Kidney (tissue), 14 donors: ENCODE measurements around the gene KCNIP1. TPM values are rescaled to one million over a fixed set of nuclear protein-coding genes. Genes with fewer than 3 reads are reported as not detected.

Source experiments
- DNase-seq, 5 donors: peaks; one replicate each; pipeline ENCODE4 v3.0.0-alpha.2; 2013 to 2020
- FAIRE-seq: peaks from 2 replicates; lab custom pipeline; 2012; peaks lifted over from hg19 to GRCh38; lab: Jason Lieb, UNC
- H3K27ac ChIP-seq, 2 donors: one replicate each; pipeline ENCODE4 v1.7.0; 2013; ENCODE audit warnings: low read depth in 2 of 2, low read length in 2 of 2, inconsistent platforms in 1 of 2
- H3K27me3 ChIP-seq: one replicate; pipeline ENCODE4 v1.7.1; 2013; ENCODE audit warnings: low read length, inconsistent platforms; ENCODE audit not compliant: control insufficient read depth, insufficient read depth
- H3K36me3 ChIP-seq, 3 donors: one replicate each; pipeline versions ENCODE4 v1.7.0 to v1.7.1; 2013; ENCODE audit warnings: low read length in 3 of 3, control low read depth in 1 of 3, inconsistent platforms in 1 of 3; ENCODE audit not compliant: insufficient read depth in 3 of 3, control insufficient read depth in 2 of 3
- H3K4me1 ChIP-seq, 3 donors: one replicate each; pipeline versions ENCODE4 v1.7.0 to v1.7.1; 2013; ENCODE audit warnings: low read length in 3 of 3, inconsistent platforms in 1 of 3, low read depth in 1 of 3; ENCODE audit not compliant: control insufficient read depth in 2 of 3, insufficient read depth in 2 of 3
- H3K4me3 ChIP-seq, 3 donors: one replicate each; pipeline versions ENCODE4 v1.7.0 to v1.8.1; 2013; ENCODE audit warnings: low read length in 3 of 3, control low read depth in 1 of 3, inconsistent platforms in 1 of 3
- H3K9ac ChIP-seq, 3 donors: one replicate each; pipeline versions ENCODE4 v1.7.0 to v1.7.1; 2013; ENCODE audit warnings: low read length in 3 of 3, control low read depth in 1 of 3, inconsistent platforms in 1 of 3
- H3K9me3 ChIP-seq, 3 donors: one replicate each; pipeline versions ENCODE4 v1.7.0 to v1.7.1; 2013; ENCODE audit warnings: low read length in 3 of 3, control low read depth in 1 of 3, inconsistent platforms in 1 of 3; ENCODE audit not compliant: control insufficient read depth in 2 of 3, insufficient read depth in 1 of 3
- CTCF ChIP-seq: IDR thresholded peaks from 3 replicates; pipeline ENCODE4 v1.5.1; 2012; ENCODE audit warnings: mild to moderate bottlenecking, moderate library complexity, borderline replicate concordance; ENCODE audit not compliant: insufficient read depth; ENCODE audit errors: extremely low read depth
- intact Hi-C: fragments of 100-400 bp; cut with DNase I; formaldehyde crosslinking; loops from one replicate; pipeline ENCODE4 v1.11.1; 2022
- polyA plus RNA-seq: library from polyadenylated mRNA; stranded (reverse); fragments of 350-450 nt; fragmentation: Illumina TruSeq; extraction: RNeasy Lipid Tissue Mini Kit (QIAGEN cat#74804); gene quantifications from one replicate; pipeline ENCODE4 v1.2.3, GENCODE V29; 2014; ENCODE audit warnings: low read depth, low replicate concordance; ENCODE audit not compliant: insufficient read depth
- total RNA-seq: library from RNA; stranded (reverse); fragmentation: NEBNext Ultra II Directional; extraction: Animal tissue kit (Norgen Biotek cat#: 25700); gene quantifications from one replicate; pipeline ENCODE4 v1.2.1, GENCODE V29; 2021
- donor health status: control.
- donor health status: control.
- donor health status: control.
- donor health status: control.
- donor health status: control.
- donor health status: DM: yes; HTN: yes; CAD: no.
- donor health status: Normal renal cell carcinoma (clear cell type).

Gene KCNIP1
- total and polyA plus RNA-seq, 2 donors from 2014 or later, result 1.8 to 3.1 TPM

- H3K36me3 ChIP-seq, result no peaks in the 10 kb centered on the region
- DNase-seq, result peak in 1 of 5 donors; percentile 50
- no peaks in the 10 kb centered on the region for H3K4me1 ChIP-seq
- FAIRE-seq, result no peak
- no peak for TF ChIP-seq CTCF
- H3K27me3 ChIP-seq, result no peaks in the 10 kb centered on the region
- intact Hi-C loops, result no loop called here
- no peak overlapping the region for H3K4me3 ChIP-seq
- no peak overlapping the region for H3K9ac ChIP-seq
- H3K9me3 ChIP-seq, result no peaks in the 10 kb centered on the region
- no peak overlapping the region for H3K27ac ChIP-seq
Measured at GRCh38 chr5:170475294-170476000, 28.4 kb upstream of the KCNIP1 start.

GRCh38 chr5:170476704-170477103, 27.1 kb upstream of the KCNIP1 start:
- Histone ChIP-seq H3K9me3 (no peaks in the 10 kb centered on the region), H3K27ac (no peak overlapping the region), H3K9ac (no peak overlapping the region), H3K4me3 (no peak overlapping the region), H3K4me1 (no peaks in the 10 kb centered on the region), H3K27me3 (no peaks in the 10 kb centered on the region), H3K36me3 (no peaks in the 10 kb centered on the region)
- FAIRE-seq (no peak), DNase-seq (no peak)
- intact Hi-C loops, result no loop called here
- TF ChIP-seq CTCF, result no peak

GRCh38 chr5:170477906-170478305, 25.9 kb upstream of the KCNIP1 start:
- TF ChIP-seq CTCF, result no peak
- Histone ChIP-seq H3K9me3 (no peaks in the 10 kb centered on the region), H3K36me3 (no peaks in the 10 kb centered on the region), H3K9ac (no peak overlapping the region), H3K27ac (no peak overlapping the region), H3K4me1 (no peaks in the 10 kb centered on the region), H3K27me3 (no peaks in the 10 kb centered on the region), H3K4me3 (no peak overlapping the region)
- intact Hi-C loops, result no loop called here
- FAIRE-seq (no peak), DNase-seq (no peak)
